ENCODE results near the gene RPL37A. TPM values are rescaled to one million over a fixed set of nuclear protein-coding genes. Genes with fewer than 3 reads are reported as not detected.
A peak's percentile ranks its signal among the peaks of the same experiment; 100 is the strongest.
"Not testable (repeated sequence)": the region's sequence is repeated elsewhere in the genome, so short reads cannot be mapped to it uniquely, and the experiment has no call there.

RPL37A gene
- total RNA-seq, 2 experiments from 2014 or later, result 4,110 to 4,316 TPM

GRCh38 chr2:216517447-216518225 lies 19.0 kb downstream of the RPL37A start:
- Mint-ChIP-seq H3K9me3 (no peaks in the 10 kb centered on the region), H3K4me3 (no peak overlapping the region), H3K27me3 (no peaks in the 10 kb centered on the region), H3K27ac (no peak overlapping the region), H3K36me3 (ENCODE audit: low read depth) (peaks cover 9% of the 10 kb centered on the region), H3K4me1 (ENCODE audit: low read depth) (no peaks in the 10 kb centered on the region)
- ChIA-PET CTCF (interaction anchor here (0.6 to 13.5 kb wide), 20 partner anchors 9 to 994 kb away, joined by 3 to 311 read pairs (median 4); partner anchors contain the start of gene RPL37A), POLR2A (interaction anchor here (1.1 kb wide), 2 partner anchors 10 to 12 kb away, joined by 3 to 5 read pairs; no protein-coding TSS in a partner anchor)
- no peak for TF ChIP-seq CTCF (IDR thresholded peaks at IDR 0.05)
- DNase-seq, result no peak
- no peak for ATAC-seq
- intact Hi-C loops (cut with micrococcal nuclease), result no loop called here

- ChIA-PET POLR2A (interaction anchor here (1.1 to 1.4 kb wide), 2 partner anchors 11 to 148 kb away, joined by 3 to 5 read pairs; no protein-coding TSS in a partner anchor), CTCF (interaction anchor here (0.8 to 13.5 kb wide), 22 partner anchors 10 to 1238 kb away, joined by 3 to 311 read pairs (median 4); partner anchors contain the start of gene RPL37A)
- DNase-seq; H3K9me3 Mint-ChIP-seq; H3K4me3 Mint-ChIP-seq; H3K4me1 Mint-ChIP-seq (ENCODE audit: low read depth); ATAC-seq; H3K27ac Mint-ChIP-seq; H3K27me3 Mint-ChIP-seq: not testable (repeated sequence)
- intact Hi-C loops (cut with micrococcal nuclease), result loop anchor here (1.0 kb wide), 1 partner anchor 148 kb away; no protein-coding TSS in a partner anchor
- H3K36me3 Mint-ChIP-seq (ENCODE audit: low read depth), result peaks cover 10% of the 10 kb centered on the region
These were observed 20.0 kb downstream of the RPL37A start for GRCh38 chr2:216518566-216519119.

GRCh38 chr2:216519154-216519762 lies 20.6 kb downstream of the RPL37A start:
- Mint-ChIP-seq H3K27me3 (no peaks in the 10 kb centered on the region), H3K4me1 (ENCODE audit: low read depth) (no peaks in the 10 kb centered on the region), H3K27ac (no peak overlapping the region), H3K9me3 (no peaks in the 10 kb centered on the region), H3K36me3 (ENCODE audit: low read depth) (peaks cover 15% of the 10 kb centered on the region), H3K4me3 (no peak overlapping the region)
- ATAC-seq (peak; percentile 79), DNase-seq (peak; percentile 82)
- intact Hi-C loops (cut with micrococcal nuclease), result loop anchor here (1.0 kb wide), 1 partner anchor 147 kb away; no protein-coding TSS in a partner anchor
- ChIA-PET CTCF (interaction anchor here (0.6 to 13.5 kb wide), 33 partner anchors 11 to 1238 kb away, joined by 3 to 311 read pairs (median 3); partner anchors contain the start of gene RPL37A), POLR2A (interaction anchor here (1.4 kb wide), 1 partner anchor 147 kb away, joined by 5 read pairs; no protein-coding TSS in a partner anchor)
- peak; percentile 77 for TF ChIP-seq CTCF (IDR thresholded peaks at IDR 0.05)

- DNase-seq (no peak), ATAC-seq (no peak)
- Mint-ChIP-seq H3K4me1 (ENCODE audit: low read depth) (no peaks in the 10 kb centered on the region), H3K4me3 (no peak overlapping the region), H3K9me3 (no peaks in the 10 kb centered on the region), H3K36me3 (ENCODE audit: low read depth) (peaks cover 15% of the 10 kb centered on the region), H3K27me3 (no peaks in the 10 kb centered on the region), H3K27ac (no peak overlapping the region)
- no peak for TF ChIP-seq CTCF (IDR thresholded peaks at IDR 0.05)
- POLR2A ChIA-PET, result interaction anchor here (0.7 kb wide), 1 partner anchor 14 kb away, joined by 3 read pairs; no protein-coding TSS in a partner anchor
- CTCF ChIA-PET, result interaction anchor here (0.7 to 13.5 kb wide), 15 partner anchors 8 to 162 kb away, joined by 3 to 311 read pairs (median 4); no protein-coding TSS in a partner anchor
- intact Hi-C loops (cut with micrococcal nuclease), result no loop called here
These were observed 21.5 kb downstream of the RPL37A start for GRCh38 chr2:216520112-216520511.

GRCh38 chr2:216522892-216523502 lies 24.4 kb downstream of the RPL37A start:
- ATAC-seq (no peak), DNase-seq (no peak)
- intact Hi-C loops (cut with micrococcal nuclease), result no loop called here
- TF ChIP-seq CTCF (IDR thresholded peaks at IDR 0.05), result no peak
- ChIA-PET CTCF (interaction anchor here (1.4 to 13.5 kb wide), 2 partner anchors 9 to 141 kb away, joined by 4 to 311 read pairs; no protein-coding TSS in a partner anchor), POLR2A (interaction anchor here (1.0 kb wide), 1 partner anchor 143 kb away, joined by 3 read pairs; no protein-coding TSS in a partner anchor)
- no peaks in the 10 kb centered on the region for H3K4me1 Mint-ChIP-seq (ENCODE audit: low read depth)
- H3K9me3 Mint-ChIP-seq, result no peaks in the 10 kb centered on the region
- H3K27ac Mint-ChIP-seq, result no peak overlapping the region
- no peak overlapping the region for H3K4me3 Mint-ChIP-seq
- peaks cover 13% of the 10 kb centered on the region for H3K36me3 Mint-ChIP-seq (ENCODE audit: low read depth)
- no peaks in the 10 kb centered on the region for H3K27me3 Mint-ChIP-seq

Measured in activated CD8-positive, alpha-beta T cell treated with anti-CD3 and anti-CD28 coated beads for 36 hours (primary cell).